ENCODE results near the gene CASP7. TPM values are rescaled to one million over a fixed set of nuclear protein-coding genes. Genes with fewer than 3 reads are reported as not detected.

The CASP7 gene
- total RNA-seq, 1 donor from 2014 or later = 16.5 TPM

DNA sequence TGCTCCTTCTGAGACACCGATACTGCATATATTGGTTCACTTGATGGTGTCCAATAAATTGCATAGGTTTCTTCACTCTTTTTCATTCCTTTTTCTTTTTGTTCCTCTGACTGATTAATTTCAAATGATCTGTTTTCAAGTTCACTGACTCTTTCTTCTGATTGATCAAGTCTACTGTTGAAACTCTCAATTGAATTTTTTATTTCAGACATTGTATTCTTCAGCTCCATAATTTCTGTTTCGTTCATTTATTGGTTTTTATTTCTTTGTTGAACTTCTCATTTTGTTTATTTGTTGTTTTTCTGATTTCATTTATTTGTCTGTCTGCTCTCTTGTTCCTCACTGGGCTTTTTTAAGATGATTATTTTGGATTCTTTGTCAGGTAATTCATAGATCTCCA lies 13.6 kb downstream of the CASP7 start:
- no peak overlapping the region for H3K4me3 ChIP-seq (ENCODE audit: low read depth, low read length)
- TF ChIP-seq CTCF (conservative IDR thresholded peaks at IDR 0.05; ENCODE audit: low read depth, low read length) = no peak
- no peak for DNase-seq (ENCODE audit: low read depth)

DNA sequence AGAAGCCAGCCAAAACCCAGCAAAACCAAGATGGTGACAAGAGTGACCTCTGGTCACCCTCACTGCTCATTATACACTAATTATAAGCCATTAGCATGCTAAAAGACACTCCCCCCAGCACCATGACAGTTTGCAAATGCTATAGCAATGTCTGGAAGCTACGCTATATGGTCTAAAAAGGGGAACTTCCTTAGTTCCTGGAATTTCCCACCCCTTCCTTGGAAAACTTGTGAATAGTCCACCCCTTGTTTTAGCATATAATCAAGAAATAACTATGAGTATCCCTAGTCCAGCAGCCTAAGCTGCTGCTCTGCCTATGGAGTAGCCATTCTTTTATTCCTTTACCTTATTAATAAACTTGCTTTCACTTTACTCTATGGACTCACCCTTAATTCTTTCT lies 16.0 kb downstream of the CASP7 start:
- no peak for DNase-seq (ENCODE audit: low read depth)
- TF ChIP-seq CTCF (conservative IDR thresholded peaks at IDR 0.05; ENCODE audit: low read depth, low read length) = no peak
- no peak overlapping the region for H3K4me3 ChIP-seq (ENCODE audit: low read depth, low read length)

DNA sequence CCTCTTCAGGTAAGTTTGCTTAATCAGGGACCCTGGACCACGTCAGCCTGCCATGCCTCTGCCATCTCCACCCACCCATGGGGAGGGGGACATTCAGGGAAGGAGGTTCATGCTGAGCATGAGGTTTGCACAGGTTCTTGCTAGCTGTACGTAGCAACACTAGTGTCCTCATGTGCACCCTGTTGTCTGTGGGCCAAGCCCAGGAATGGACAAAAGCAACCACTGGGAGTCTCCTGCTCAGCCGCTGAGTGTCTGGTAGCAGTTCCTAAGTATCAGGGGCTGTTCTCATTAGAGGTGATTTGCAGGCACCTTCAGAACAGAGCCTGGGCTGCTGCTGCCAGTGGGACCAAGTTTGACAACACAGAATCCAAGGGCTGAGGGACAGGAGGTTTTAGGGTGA lies 17.9 kb downstream of the CASP7 start:
- H3K4me3 ChIP-seq (ENCODE audit: low read depth, low read length) = no peak overlapping the region
- DNase-seq (ENCODE audit: low read depth) = no peak
- TF ChIP-seq CTCF (conservative IDR thresholded peaks at IDR 0.05; ENCODE audit: low read depth, low read length) = no peak

GRCh38 chr10:113704637-113705343 lies 25.1 kb downstream of the CASP7 start:
- H3K4me3 ChIP-seq (ENCODE audit: low read depth, low read length) = no peak overlapping the region
- TF ChIP-seq CTCF (conservative IDR thresholded peaks at IDR 0.05; ENCODE audit: low read depth, low read length) = peak; percentile 81
- no peak for DNase-seq (ENCODE audit: low read depth)

- no peak for DNase-seq (ENCODE audit: low read depth)
- H3K4me3 ChIP-seq (ENCODE audit: low read depth, low read length) = no peak overlapping the region
- no peak for TF ChIP-seq CTCF (conservative IDR thresholded peaks at IDR 0.05; ENCODE audit: low read depth, low read length)
Observed at GRCh38 chr10:113705344-113705652, 25.6 kb downstream of the CASP7 start.

DNA sequence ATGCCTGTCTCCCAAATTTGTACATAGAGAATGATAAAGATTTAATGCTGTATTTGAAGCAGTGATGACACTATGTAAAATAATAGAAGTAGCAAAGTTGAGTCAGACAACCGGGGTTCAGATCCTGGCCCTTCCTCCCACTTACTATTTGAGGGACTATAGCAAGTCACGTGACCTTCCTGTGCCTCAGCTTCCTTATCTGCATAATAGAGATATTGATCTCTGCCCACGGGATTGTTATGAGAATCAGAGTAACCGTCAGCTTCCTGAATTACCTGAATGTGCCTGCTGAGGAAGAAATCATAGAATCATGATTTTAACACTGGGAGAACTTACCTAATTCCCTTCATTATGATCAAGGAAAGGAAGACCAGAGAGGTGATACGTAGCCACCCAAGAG lies 26.9 kb downstream of the CASP7 start:
- no peak overlapping the region for H3K4me3 ChIP-seq (ENCODE audit: low read depth, low read length)
- no peak for DNase-seq (ENCODE audit: low read depth)
- TF ChIP-seq CTCF (conservative IDR thresholded peaks at IDR 0.05; ENCODE audit: low read depth, low read length) = no peak

GRCh38 chr10:113708640-113709039 lies 28.9 kb downstream of the CASP7 start:
- no peak for DNase-seq (ENCODE audit: low read depth)
- TF ChIP-seq CTCF (conservative IDR thresholded peaks at IDR 0.05; ENCODE audit: low read depth, low read length) = no peak
- no peak overlapping the region for H3K4me3 ChIP-seq (ENCODE audit: low read depth, low read length)

All from epithelial cell of proximal tubule (primary cell).